ENCODE data around the gene LASP1. TPM values are rescaled to one million over a fixed set of nuclear protein-coding genes. Genes with fewer than 3 reads are reported as not detected.

Gene LASP1
- polyA plus RNA-seq, 1 donor from 2014 or later: 56.3 TPM

DNA sequence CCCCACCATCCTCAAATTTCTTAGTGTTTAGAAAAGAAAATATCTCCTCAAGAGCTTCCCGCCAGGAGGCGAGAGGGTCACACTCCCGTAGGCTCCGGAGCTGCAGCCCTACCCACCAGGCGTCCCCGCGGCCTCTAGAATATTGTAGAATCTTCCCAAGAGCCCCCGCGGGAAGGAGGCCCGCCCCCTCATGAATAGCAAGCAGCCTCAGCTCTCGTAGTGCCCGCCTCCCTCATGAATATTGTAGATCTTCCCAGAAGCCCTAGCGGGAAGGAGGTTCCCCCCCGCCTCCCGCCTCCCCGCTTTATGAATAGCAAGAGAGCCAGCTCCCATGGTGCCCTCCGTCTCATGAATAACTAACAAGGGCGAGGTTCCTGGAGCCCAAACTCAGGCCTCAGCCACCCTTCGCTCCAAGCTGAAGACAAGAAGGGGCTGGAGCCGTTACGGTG, 97.5 kb downstream of the LASP1 start, which contains the start of gene FBXO47:
Gene FBXO47, minus strand, starts transcription at position 114 of the 449 bp plus-strand sequence. CDS start 4,378 bp downstream, outside the sequence.
- H3K27me3 ChIP-seq (ENCODE audit: insufficient read depth, low read depth, low read length): no peaks in the 10 kb centered on the region
- no peaks in the 10 kb centered on the region for H3F3A ChIP-seq (ENCODE audit: insufficient read depth, low read length, poor library complexity, severe bottlenecking)
- no peak within 1 kb of the TSS for H2AFZ ChIP-seq (ENCODE audit: low read depth, low read length)
- no peak within 1 kb of the TSS for H3K4me2 ChIP-seq (ENCODE audit: low read length)
- H3K36me3 ChIP-seq (ENCODE audit: insufficient read depth, low read length): no peaks in the 10 kb centered on the region
- no peaks in the 10 kb centered on the region for H3K79me2 ChIP-seq (replicated peaks; ENCODE audit: insufficient read depth, low read length)
- no peak within 1 kb of the TSS for H3K9ac ChIP-seq (ENCODE audit: low read length)
- no peaks in the 10 kb centered on the region for H4K20me1 ChIP-seq (ENCODE audit: insufficient read depth)
- H3K9me2 ChIP-seq (ENCODE audit: insufficient read depth, low read length): no peaks in the 10 kb centered on the region
- no peak within 1 kb of the TSS for H3K4me3 ChIP-seq (ENCODE audit: low read length)
- H3K9me3 ChIP-seq (ENCODE audit: low read length): no peaks in the 10 kb centered on the region
- no peak within 1 kb of the TSS for H3K27ac ChIP-seq (ENCODE audit: low read length)
- TF ChIP-seq POLR2AphosphoS5 (IDR thresholded peaks at IDR 0.05) (no peak), RAD21 (conservative IDR thresholded peaks at IDR 0.05) (no peak), MXI1 (conservative IDR thresholded peaks at IDR 0.05; ENCODE audit: poor library complexity, severe bottlenecking) (no peak), EZH2 (IDR thresholded peaks at IDR 0.05; ENCODE audit: borderline replicate concordance, insufficient read depth, low read length, poor library complexity, severe bottlenecking) (no peak), SMC3 (conservative IDR thresholded peaks at IDR 0.05; ENCODE audit: poor library complexity) (no peak), CTCF (IDR thresholded peaks at IDR 0.05; ENCODE audit: poor library complexity, severe bottlenecking) (no peak), TAF1 (IDR thresholded peaks at IDR 0.05; ENCODE audit: low read depth) (no peak), REST (IDR thresholded peaks at IDR 0.05; ENCODE audit: borderline replicate concordance) (no peak), EP300 (conservative IDR thresholded peaks at IDR 0.05; ENCODE audit: poor library complexity, severe bottlenecking) (no peak)

DNA sequence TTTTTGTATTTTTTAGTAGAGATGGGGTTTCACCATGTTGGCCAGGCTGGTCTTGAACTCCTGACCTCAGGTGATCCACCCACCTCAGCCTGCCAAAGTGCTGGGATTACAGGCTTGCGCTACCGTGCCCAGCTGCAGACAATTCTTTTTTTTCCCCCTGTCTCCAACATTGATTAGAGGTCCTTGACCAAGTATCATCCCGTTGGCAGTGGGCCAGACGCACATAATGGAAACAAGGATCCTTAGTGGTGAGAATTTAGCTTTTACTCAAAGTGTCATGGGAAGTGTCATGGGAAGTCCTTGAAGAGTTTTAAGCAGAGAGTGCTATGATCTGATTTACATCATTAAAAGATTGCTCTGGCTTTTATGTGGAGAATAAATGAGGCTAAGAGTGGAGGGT, 99.4 kb downstream of the LASP1 start:
- Histone ChIP-seq H4K20me1 (ENCODE audit: insufficient read depth) (no peaks in the 10 kb centered on the region), H3K4me2 (ENCODE audit: low read length) (no peak overlapping the region), H3K36me3 (ENCODE audit: insufficient read depth, low read length) (no peaks in the 10 kb centered on the region), H3K79me2 (replicated peaks; ENCODE audit: insufficient read depth, low read length) (no peaks in the 10 kb centered on the region), H3K4me3 (ENCODE audit: low read length) (no peak overlapping the region), H2AFZ (ENCODE audit: low read depth, low read length) (no peak overlapping the region), H3K9me3 (ENCODE audit: low read length) (no peaks in the 10 kb centered on the region), H3K27ac (ENCODE audit: low read length) (no peak overlapping the region), H3K27me3 (ENCODE audit: insufficient read depth, low read depth, low read length) (no peaks in the 10 kb centered on the region), H3K9ac (ENCODE audit: low read length) (no peak overlapping the region), H3K9me2 (ENCODE audit: insufficient read depth, low read length) (no peaks in the 10 kb centered on the region), H3F3A (ENCODE audit: insufficient read depth, low read length, poor library complexity, severe bottlenecking) (no peaks in the 10 kb centered on the region)
- TF ChIP-seq SMC3 (conservative IDR thresholded peaks at IDR 0.05; ENCODE audit: poor library complexity) (no peak), EZH2 (IDR thresholded peaks at IDR 0.05; ENCODE audit: borderline replicate concordance, insufficient read depth, low read length, poor library complexity, severe bottlenecking) (no peak), EP300 (conservative IDR thresholded peaks at IDR 0.05; ENCODE audit: poor library complexity, severe bottlenecking) (no peak), MXI1 (conservative IDR thresholded peaks at IDR 0.05; ENCODE audit: poor library complexity, severe bottlenecking) (no peak), TAF1 (IDR thresholded peaks at IDR 0.05; ENCODE audit: low read depth) (no peak), CTCF (IDR thresholded peaks at IDR 0.05; ENCODE audit: poor library complexity, severe bottlenecking) (no peak), RAD21 (conservative IDR thresholded peaks at IDR 0.05) (no peak), REST (IDR thresholded peaks at IDR 0.05; ENCODE audit: borderline replicate concordance) (no peak), POLR2AphosphoS5 (IDR thresholded peaks at IDR 0.05) (no peak)

All from neural cell (in vitro differentiated cells).